HL-60 (cell line): ENCODE measurements around the gene CENPX.

Experiments used
- CTCF ChIP-seq: IDR thresholded peaks from one replicate; pipeline ENCODE4 v1.5.1; 2011; ENCODE audit warnings: low read length, control low read depth, inconsistent platforms; ENCODE audit not compliant: insufficient read depth
- POLR2AphosphoS5 ChIP-seq: IDR thresholded peaks from 2 replicates; pipeline ENCODE4 v1.6.1; 2012; ENCODE audit warnings: low read depth
- REST ChIP-seq: IDR thresholded peaks from 2 replicates; pipeline ENCODE4 v1.6.1; 2012; ENCODE audit warnings: low read depth; ENCODE audit not compliant: insufficient replicate concordance

DNA sequence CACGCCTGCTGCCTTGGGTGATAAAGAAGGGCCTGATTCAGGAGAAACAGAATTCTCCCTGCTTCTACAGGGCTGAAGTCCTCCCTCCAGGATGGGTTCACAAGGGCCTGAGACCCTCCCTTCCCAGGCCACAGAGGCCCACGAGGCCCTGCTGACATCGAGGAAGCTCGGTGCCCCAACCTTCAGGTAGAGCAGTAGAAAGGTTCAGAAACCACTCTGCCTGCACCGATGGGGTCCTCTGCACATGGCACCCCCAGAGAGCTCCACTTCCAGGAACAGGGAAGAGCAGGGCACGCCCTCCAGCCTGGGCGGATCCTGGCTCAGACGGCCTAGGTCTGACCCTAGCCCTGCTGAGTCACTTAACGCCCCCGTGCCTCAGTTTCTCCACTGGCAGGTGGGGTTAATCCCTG is 773 bp downstream of the CENPX start:
- no peak for TF ChIP-seq CTCF
- TF ChIP-seq REST, result no peak
- TF ChIP-seq POLR2AphosphoS5, result no peak
